Measurements from ENCODE around the gene MEIS1. TPM values are rescaled to one million over a fixed set of nuclear protein-coding genes. Genes with fewer than 3 reads are reported as not detected.

MEIS1 gene
- total and polyA plus RNA-seq, 2 of the 8 experiments (the other 6 are each of a cell fraction or from before 2014, with no cell fraction given), result 0.17 to 1.2 TPM

DNA sequence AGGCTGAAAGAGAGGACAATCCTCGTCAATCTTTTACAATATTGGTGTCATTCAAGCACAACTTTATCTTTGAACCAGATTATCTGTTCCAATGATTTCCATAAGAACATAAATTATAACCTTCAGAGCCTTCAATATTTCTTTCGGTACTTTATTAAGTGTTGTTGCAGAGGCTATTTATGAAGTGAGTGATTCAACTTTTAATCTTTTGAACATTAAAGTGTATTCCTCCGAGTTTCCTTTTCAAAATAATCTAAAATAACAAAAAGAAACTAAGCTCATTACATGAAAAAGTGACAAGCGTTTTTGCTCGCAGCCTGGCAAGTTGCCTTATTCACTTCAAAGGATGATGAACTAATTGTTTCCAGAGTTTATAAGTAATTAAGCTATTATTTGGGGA is 149.0 kb downstream of the MEIS1 start:
- no peak overlapping the region for H3K4ac ChIP-seq (replicated peaks; ENCODE audit: insufficient read length, low read depth, low read length)
- H2BK12ac ChIP-seq (ENCODE audit: low read depth, low read length), result no peak overlapping the region
- H3K9ac ChIP-seq (replicated peaks in 1 of 4; ENCODE audit: extremely low read depth in 1 of 4, low read depth in 3 of 4, low read length in 3 of 4), result no peak overlapping the region
- H3K79me1 ChIP-seq (ENCODE audit: low read depth, low read length), result no peaks in the 10 kb centered on the region
- H4K5ac ChIP-seq (ENCODE audit: insufficient read length, low read depth, low read length), result no peak overlapping the region
- H3K18ac ChIP-seq (ENCODE audit: extremely low read depth, low read length), result no peak overlapping the region
- no peak overlapping the region for H2BK5ac ChIP-seq (ENCODE audit: low read depth, low read length)
- H3K4me1 ChIP-seq (replicated peaks in 1 of 4; ENCODE audit: control insufficient read depth in 3 of 4, insufficient read depth in 4 of 4, low read length in 3 of 4), result peaks cover 3 to 21% (median 8%) of the 10 kb centered on the region in 4 experiments; a peak in 6 of 7 replicates
- CTCF ChIA-PET (ENCODE audit: partially characterized antibody), result interaction anchor here (1.8 to 14.4 kb wide), 3 partner anchors 147 to 156 kb away, joined by 5 to 161 read pairs (median 7); partner anchors contain the start of gene MEIS1
- peaks cover 6% of the 10 kb centered on the region for H3K23me2 ChIP-seq (ENCODE audit: low read depth, low read length)
- peaks cover 0 to 4% of the 10 kb centered on the region in 2 experiments for H4K20me1 ChIP-seq (replicated peaks in 1 of 2; ENCODE audit: control insufficient read depth in 1 of 2, insufficient read depth in 2 of 2, low read length in 2 of 2)
- no peaks in the 10 kb centered on the region for H3K36me3 ChIP-seq (ENCODE audit: control insufficient read depth in 2 of 4, insufficient read depth in 4 of 4, low read length in 3 of 4)
- H3K14ac ChIP-seq (ENCODE audit: insufficient read length), result no peak overlapping the region
- H4K91ac ChIP-seq (replicated peaks; ENCODE audit: insufficient read length, low read length), result no peak overlapping the region
- no peak overlapping the region for H3K56ac ChIP-seq (replicated peaks; ENCODE audit: insufficient read length, low read depth, low read length)
- H3K9me3 ChIP-seq (ENCODE audit: insufficient read depth in 2 of 2, low read depth in 1 of 2, low read length in 1 of 2), result no peaks in the 10 kb centered on the region
- TF ChIP-seq RXRA (IDR thresholded peaks at IDR 0.05; ENCODE audit: insufficient read depth, low read depth, low read length), result no peak
- TF ChIP-seq BCL11A (IDR thresholded peaks at IDR 0.05; ENCODE audit: low read depth in 2 of 2, low read length in 2 of 2), result no peak
- TF ChIP-seq CBX8 (IDR thresholded peaks at IDR 0.05; ENCODE audit: borderline replicate concordance, low read depth, low read length), result no peak
- no peak for TF ChIP-seq MAX (IDR thresholded peaks at IDR 0.05)
- no peak for TF ChIP-seq SAP30 (IDR thresholded peaks at IDR 0.05; ENCODE audit: insufficient read depth, insufficient replicate concordance, low read length)
- TF ChIP-seq E2F6 (IDR thresholded peaks at IDR 0.05), result no peak
- POLR2A ChIA-PET (ENCODE audit: partially characterized antibody), result no interaction called here
- 49% methylated on average over 5 of the region's 5 CpGs; no CpG with 5 or more reads in 1 of the 2 experiments for WGBS, 2 experiments (ENCODE audit: extremely low coverage in 1 of 2, insufficient coverage in 1 of 2, insufficient read length in 1 of 2, insufficient replicate concordance in 2 of 2, low coverage in 1 of 2, low lambda C conversion rate in 2 of 2, missing lambda C conversion rate in 1 of 2)
- H3K27ac ChIP-seq (ENCODE audit: low read depth, low read length), result no peak overlapping the region
- no peak overlapping the region for H2BK15ac ChIP-seq (ENCODE audit: low read length)
- no peaks in the 10 kb centered on the region for H3K79me2 ChIP-seq (ENCODE audit: control insufficient read depth in 1 of 2, insufficient read depth in 2 of 2, low read length in 2 of 2)
- no peak overlapping the region for H3K4me3 ChIP-seq (ENCODE audit: extremely low read depth in 1 of 4, insufficient read depth in 2 of 4, low read depth in 3 of 4, low read length in 4 of 4)
- FAIRE-seq, result no peak
- H3K27me3 ChIP-seq (replicated peaks in 1 of 4; ENCODE audit: control insufficient read depth in 3 of 4, extremely low read depth in 1 of 4, insufficient read depth in 3 of 4, low read length in 3 of 4), result peaks cover 32 to 55% (median 46%) of the 10 kb centered on the region in 4 experiments
- H3K23ac ChIP-seq (ENCODE audit: insufficient read length), result no peak overlapping the region
- H2AK5ac ChIP-seq (ENCODE audit: low read depth, low read length), result no peak overlapping the region
- no peak for DNase-seq (ENCODE audit: low read depth in 1 of 2, low spot score in 2 of 2)
- no peak overlapping the region for H2BK20ac ChIP-seq (ENCODE audit: low read length)
- H2BK120ac ChIP-seq (replicated peaks; ENCODE audit: low read depth, low read length), result no peak overlapping the region
- H2AFZ ChIP-seq (ENCODE audit: low read length), result no peak overlapping the region
- no peak overlapping the region for H4K8ac ChIP-seq (ENCODE audit: extremely low read depth, insufficient read depth, low read length)
- H3K4me2 ChIP-seq (ENCODE audit: insufficient read depth in 1 of 2, low read depth in 2 of 2, low read length in 2 of 2), result peak overlapping the region; percentile 86 to 87; a peak in 2 of 4 replicates

Measured in H1 (cell line).